K562 (cell line): ENCODE measurements around the gene KDM4C. TPM values are rescaled to one million over a fixed set of nuclear protein-coding genes. Genes with fewer than 3 reads are reported as not detected.

Experiments used
- ATAC-seq: fragments of 200-7000 bp; cut with Tn5 transposase; 3 replicates; pipeline ENCODE4 v1.9.1; 2020; ENCODE audit warnings: moderate library complexity
- BruUV-seq: library from RNA; stranded (reverse); fragments of 400-500 nt; replicated peaks from 2 replicates; lab custom pipeline; 2021; lab: Mats Ljungman, UMichigan
- CTCF ChIA-PET: fragments of 300-600 bp; formaldehyde crosslinking; extraction: SDS; loops from one replicate; lab custom pipeline; 2021; ENCODE audit warnings: low intra/inter-chr PET ratio; lab: Yijun Ruan, JAX
- POLR2A ChIA-PET: fragments of 300-600, 350-650 bp; sonication (Branson Sonifier 250); formaldehyde crosslinking; extraction: SDS; loops from one replicate; lab custom pipeline; 2021; ENCODE audit warnings: antibody characterized with exemption, inconsistent platforms; lab: Yijun Ruan, JAX
- DNase-seq, 4 experiments: peaks; one replicate each; pipeline versions ENCODE4 v3.0.0 to v3.0.0-alpha.2; 2011 to 2018; ENCODE audit warnings: low spot score in 3 of 4, mixed read lengths in 3 of 4; ENCODE audit errors: extremely low read depth in 1 of 4
- FAIRE-seq: peaks from 2 replicates; lab custom pipeline; 2011; peaks lifted over from hg19 to GRCh38; lab: Jason Lieb, UNC
- H2AFZ ChIP-seq: 2 replicates; pipeline ENCODE4 v1.6.0; 2011; ENCODE audit warnings: low read depth, low read length, control low read depth, inconsistent platforms
- H3K27ac ChIP-seq: fragments of 200-600 bp; 3 replicates; pipeline ENCODE4 v1.8.0; 2011; ENCODE audit warnings: low read depth, mild to moderate bottlenecking, control low read depth, inconsistent platforms, low read length, moderate library complexity, mixed read lengths; ENCODE audit errors: extremely low read depth
- H3K27me3 ChIP-seq, 2 experiments: fragments of 300-600 bp in 1 of 2; 2 replicates in 1 of 2; 3 replicates in 1 of 2; pipeline versions ENCODE4 v1.6.0 to v1.8.0; 2011; ENCODE audit warnings: inconsistent platforms in 2 of 2, low read length in 2 of 2, mild to moderate bottlenecking in 1 of 2, mixed read lengths in 1 of 2, moderate library complexity in 1 of 2; ENCODE audit not compliant: control insufficient read depth in 2 of 2, insufficient read depth in 2 of 2
- H3K36me3 ChIP-seq: fragments of 300-600 bp; 3 replicates; pipeline ENCODE4 v1.8.0; 2011; ENCODE audit warnings: mild to moderate bottlenecking, low read length, inconsistent platforms; ENCODE audit not compliant: control insufficient read depth, insufficient read depth
- H3K4me1 ChIP-seq, 2 experiments: fragments of 200-600 bp in 1 of 2; replicated peaks in 1 of 2; 2 replicates in 1 of 2; 3 replicates in 1 of 2; pipeline versions ENCODE4 v1.5.1 to v1.8.0; 2011; ENCODE audit warnings: inconsistent platforms in 2 of 2, low read length in 2 of 2, mild to moderate bottlenecking in 1 of 2, mixed read lengths in 1 of 2, moderate library complexity in 1 of 2; ENCODE audit not compliant: control insufficient read depth in 2 of 2, insufficient read depth in 2 of 2
- H3K4me2 ChIP-seq: 2 replicates; pipeline ENCODE4 v1.6.1; 2011; ENCODE audit warnings: low read length, control low read depth, inconsistent platforms, mixed read lengths; ENCODE audit not compliant: insufficient read depth
- H3K4me3 ChIP-seq: fragments of 200-600 bp; sonication (generic), shearing (Covaris generic); 2 replicates; pipeline ENCODE4 v1.5.1; 2016; ENCODE audit warnings: control low read depth, inconsistent platforms
- H3K79me2 ChIP-seq: fragments of 200-600 bp; 3 replicates; pipeline ENCODE4 v1.8.0; 2011; ENCODE audit warnings: low read length, inconsistent platforms; ENCODE audit not compliant: control insufficient read depth, insufficient read depth
- H3K9ac ChIP-seq, 2 experiments: 2 replicates each; pipeline versions ENCODE4 v1.6.0 to v1.6.1; 2011; ENCODE audit warnings: low read depth in 2 of 2, low read length in 2 of 2, control low read depth in 1 of 2, inconsistent platforms in 1 of 2, mild to moderate bottlenecking in 1 of 2, mixed read lengths in 1 of 2; ENCODE audit not compliant: insufficient read depth in 1 of 2
- H3K9me1 ChIP-seq: one replicate; pipeline ENCODE4 v1.6.0; 2011; ENCODE audit warnings: inconsistent platforms, mild to moderate bottlenecking, low read length, moderate library complexity; ENCODE audit not compliant: control insufficient read depth, insufficient read depth
- H3K9me3 ChIP-seq: replicated peaks from 2 replicates; pipeline ENCODE4 v1.5.1; 2011; ENCODE audit warnings: low read depth, low read length, inconsistent platforms; ENCODE audit not compliant: control insufficient read depth, insufficient read depth
- H4K20me1 ChIP-seq: replicated peaks from 2 replicates; pipeline ENCODE4 v1.6.1; 2011; ENCODE audit warnings: low read length, inconsistent platforms, mixed read lengths; ENCODE audit not compliant: control insufficient read depth, insufficient read depth
- NFIX ChIP-seq: fragments of 250-450 bp; sonication (Bioruptor Pico); IDR thresholded peaks from 2 replicates; pipeline ENCODE4 v1.4.0; 2020; ENCODE audit warnings: low read depth, mild to moderate bottlenecking, moderate library complexity
- ZNF318 ChIP-seq, 2 experiments: fragments of 450-650 bp; IDR thresholded peaks; 2 replicates each; pipeline ENCODE4 v1.6.1; 2016; ENCODE audit warnings: mild to moderate bottlenecking in 2 of 2, borderline replicate concordance in 1 of 2, low read depth in 1 of 2, moderate library complexity in 1 of 2
- WGBS: fragments of 100-300 bp; shearing (Covaris generic); methylation state at CpG from one replicate; pipeline ENCODE4 v1.1.6; 2016; ENCODE audit warnings: low coverage, mixed read lengths; ENCODE audit not compliant: insufficient coverage; ENCODE audit errors: missing lambda C conversion rate; 5-methylcytosine and 5-hydroxymethylcytosine counted together
- in situ Hi-C: fragments of 300-500 bp; cut with MboI; formaldehyde crosslinking; loops from 4 replicates; pipeline ENCODE4 v1.15.0; 2018; ENCODE audit warnings: inconsistent platforms, mixed read lengths
- intact Hi-C: fragments of 100-400 bp; cut with micrococcal nuclease; formaldehyde crosslinking; loops from 2 replicates; pipeline ENCODE4 v1.14.2; 2022
- polyA plus RNA-seq, 8 experiments: library from polyadenylated mRNA; depleted of rRNA in 4 of 8; stranded (reverse) in 5 of 8; unstranded in 3 of 8; fragments of >200 nt; fragmentation: Nextera tagmentation in 2 of 8; fragmentation: Illumina TruSeq in 1 of 8; extraction: Ambion mirVana in 2 of 8; extraction: Trizol in 1 of 8; gene quantifications; 2 replicates each; pipeline versions ENCODE4 v1.2.1 to v1.2.3, GENCODE V29; 2011 to 2014; ENCODE audit warnings: inconsistent platforms in 1 of 8, missing spikeins in 1 of 8
- total RNA-seq, 7 experiments: library from RNA; depleted of rRNA in 6 of 7; stranded (reverse); fragments of >200 nt in 6 of 7; fragmentation: Illumina TruSeq in 2 of 7; extraction: Trizol in 2 of 7; gene quantifications; 2 replicates each; pipeline versions ENCODE4 v1.2.1 to v1.2.3, GENCODE V29; 2011 to 2021; ENCODE audit warnings: low replicate concordance in 1 of 7
- TF ChIP-seq, protein P1 (sequence below): IDR thresholded peaks from 2 replicates; pipeline ENCODE4 v1.6.1; 2011; ENCODE audit not compliant: insufficient read length; ENCODE audit errors: extremely low read depth

KDM4C gene
- total and polyA plus RNA-seq, 9 of the 15 experiments (the other 6 are each of a cell fraction or from before 2014, with no cell fraction given), result 5.4 to 17.0 (median 12.6) TPM

- no peak for TF ChIP-seq ZNF318 (IDR thresholded peaks at IDR 0.05; ENCODE audit: borderline replicate concordance in 1 of 2, low read depth in 1 of 2)
These were observed 379.8 kb downstream of the KDM4C start (continued) for GRCh38 chr9:7137571-7137970.

- Histone ChIP-seq H3K9me1 (no peaks in the 10 kb centered on the region), H3K4me1 (no peaks in the 10 kb centered on the region), H3K27ac (no peak overlapping the region), H3K4me2 (no peak overlapping the region), H3K4me3 (no peak overlapping the region), H4K20me1 (no peaks in the 10 kb centered on the region), H3K79me2 (no peaks in the 10 kb centered on the region), H3K9me3 (no peaks in the 10 kb centered on the region), H2AFZ (no peak overlapping the region), H3K27me3 (no peaks in the 10 kb centered on the region), H3K36me3 (no peaks in the 10 kb centered on the region), H3K9ac (no peak overlapping the region)
- ATAC-seq (no peak), FAIRE-seq (no peak), DNase-seq (no peak)
- in situ Hi-C loops, result no loop called here
- 86% methylated on average over 4 of the region's 4 CpGs for WGBS
- intact Hi-C loops, result no loop called here
- ChIA-PET CTCF (no interaction called here), POLR2A (interaction anchor here (0.9 kb wide), 1 partner anchor 13 kb away, joined by 3 read pairs; no protein-coding TSS in a partner anchor)
- BruUV-seq, result no TSS peak
- no peak for TF ChIP-seq NFIX
- TF ChIP-seq, protein P1, sequence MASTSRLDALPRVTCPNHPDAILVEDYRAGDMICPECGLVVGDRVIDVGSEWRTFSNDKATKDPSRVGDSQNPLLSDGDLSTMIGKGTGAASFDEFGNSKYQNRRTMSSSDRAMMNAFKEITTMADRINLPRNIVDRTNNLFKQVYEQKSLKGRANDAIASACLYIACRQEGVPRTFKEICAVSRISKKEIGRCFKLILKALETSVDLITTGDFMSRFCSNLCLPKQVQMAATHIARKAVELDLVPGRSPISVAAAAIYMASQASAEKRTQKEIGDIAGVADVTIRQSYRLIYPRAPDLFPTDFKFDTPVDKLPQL, result no peak
These were observed 382.1 kb downstream of the KDM4C start for GRCh38 chr9:7139886-7140285.
